Effector memory CD8-positive, alpha-beta T cell (primary cell): ENCODE measurements around the gene PGGHG.
"Not testable (repeated sequence)": the region's sequence is repeated elsewhere in the genome, so short reads cannot be mapped to it uniquely, and the experiment has no call there.

ENCODE experiments used
- ATAC-seq: fragments of 150-1000 bp; cut with Tn5 transposase; replicated peaks from 2 replicates; pipeline ENCODE4 v1.10.0; 2021; ENCODE audit warnings: mild to moderate bottlenecking, moderate library complexity
- DNase-seq, 3 experiments: peaks; one replicate each; pipeline ENCODE4 v3.0.0; 2021
- H3K27ac Mint-ChIP-seq, 2 donors: one replicate each; pipeline ENCODE4 v1.8.0; 2022; ENCODE audit warnings: mild to moderate bottlenecking in 2 of 2, mixed read lengths in 2 of 2, moderate library complexity in 2 of 2
- H3K27me3 Mint-ChIP-seq, 2 donors: one replicate each; pipeline ENCODE4 v1.8.0; 2022; ENCODE audit warnings: mixed read lengths in 2 of 2
- H3K36me3 Mint-ChIP-seq: one replicate; pipeline ENCODE4 v1.8.0; 2022; ENCODE audit warnings: mild to moderate bottlenecking, moderate library complexity, mixed read lengths; ENCODE audit not compliant: insufficient read depth
- H3K4me1 Mint-ChIP-seq, 2 donors: one replicate each; pipeline ENCODE4 v1.8.0; 2022; ENCODE audit warnings: low read depth in 2 of 2, mixed read lengths in 2 of 2
- H3K4me3 Mint-ChIP-seq, 2 donors: one replicate each; pipeline ENCODE4 v1.8.0; 2022; ENCODE audit warnings: mild to moderate bottlenecking in 2 of 2, mixed read lengths in 2 of 2, moderate library complexity in 2 of 2
- H3K9me3 Mint-ChIP-seq, 2 donors: one replicate each; pipeline ENCODE4 v1.8.0; 2022; ENCODE audit warnings: mixed read lengths in 2 of 2

The PGGHG gene

DNA sequence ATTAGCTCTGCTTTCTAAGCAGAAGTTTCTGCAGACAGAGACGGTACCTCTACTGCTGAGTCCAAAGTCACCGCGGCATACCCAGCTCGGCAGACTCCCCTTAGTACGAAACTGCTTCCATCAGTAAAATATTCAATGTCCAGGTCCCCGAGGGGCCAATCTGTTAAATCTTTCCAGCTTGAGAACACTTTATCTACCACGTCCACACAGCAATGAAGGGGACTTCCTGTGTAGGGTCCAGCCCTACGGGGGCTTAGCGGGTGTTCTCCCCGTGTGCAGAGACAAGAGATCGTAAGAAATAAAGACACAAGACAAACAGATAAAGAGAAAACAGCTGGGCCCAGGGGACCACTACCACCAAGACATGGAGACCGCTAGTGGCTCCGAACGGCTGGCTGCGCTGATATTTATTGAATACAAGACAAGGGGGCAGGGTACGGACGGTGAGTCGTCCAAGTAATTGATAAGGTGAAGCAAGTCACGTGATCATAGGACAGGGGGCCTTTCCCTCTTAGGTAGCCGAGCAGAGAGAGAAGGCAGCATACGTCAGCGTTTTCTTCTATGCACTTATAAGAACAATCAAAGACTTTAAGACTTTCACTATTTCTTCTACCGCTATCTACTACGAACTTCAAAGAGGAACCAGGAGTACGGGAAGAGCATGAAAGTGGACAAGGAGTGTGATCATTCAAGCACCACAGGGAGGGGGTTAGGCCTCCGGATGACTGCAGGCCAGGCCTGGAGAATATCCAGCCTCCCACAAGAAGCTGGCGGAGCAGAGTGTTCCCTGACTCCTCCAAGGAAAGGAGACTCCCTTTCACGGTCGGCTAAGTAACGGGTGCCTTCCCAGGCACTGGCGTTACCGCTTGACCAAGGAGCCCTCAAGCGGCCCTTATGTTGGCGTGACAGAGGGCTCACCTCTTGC lies 35.9 kb downstream of the PGGHG start:
- peak overlapping the region in 1 of 2 donors; percentile 36 for H3K4me3 Mint-ChIP-seq
- peaks cover 40 to 45% of the 10 kb centered on the region in 2 donors for H3K4me1 Mint-ChIP-seq
- not testable (repeated sequence) for H3K36me3 Mint-ChIP-seq, ATAC-seq, DNase-seq, H3K27me3 Mint-ChIP-seq, H3K9me3 Mint-ChIP-seq
- peak overlapping the region; percentile 38 to 84 for H3K27ac Mint-ChIP-seq

DNA sequence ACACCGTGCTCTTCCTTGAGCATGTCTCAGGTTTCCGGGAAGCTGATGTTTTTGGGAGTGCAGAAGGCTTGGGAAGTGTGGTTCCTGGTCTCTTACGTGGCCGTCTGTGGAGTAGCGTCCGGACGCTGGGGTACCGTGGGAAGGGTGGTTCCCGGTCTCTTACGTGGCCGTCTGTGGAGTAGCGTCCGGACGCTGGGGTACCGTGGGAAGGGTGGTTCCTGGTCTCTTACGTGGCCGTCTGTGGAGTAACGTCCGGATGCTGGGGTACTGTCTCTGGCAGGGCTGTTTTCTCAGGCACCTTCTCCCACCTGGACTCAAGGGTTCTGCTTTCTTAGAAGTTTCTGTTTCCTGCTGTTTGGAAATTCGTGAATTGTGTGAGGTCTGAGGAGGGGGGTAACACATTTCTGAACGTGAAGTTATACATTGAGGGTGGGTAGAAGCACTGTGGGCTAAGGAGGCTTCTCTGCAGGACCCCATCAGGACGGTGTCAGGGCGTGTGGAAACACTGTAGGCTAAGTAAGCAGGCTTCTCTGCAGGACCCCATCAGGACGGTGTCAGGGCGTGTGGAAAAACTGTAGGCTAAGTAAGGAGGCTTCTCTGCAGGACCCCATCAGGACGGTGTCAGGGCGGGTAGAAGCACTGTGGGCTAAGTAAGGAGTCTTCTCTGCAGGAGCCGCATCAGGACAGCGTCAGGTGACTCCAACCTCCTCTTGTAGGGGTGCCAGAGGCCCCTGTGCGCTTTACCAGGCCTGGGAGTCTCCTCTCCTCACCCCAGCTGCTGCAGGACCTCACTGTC lies 37.1 kb downstream of the PGGHG start:
- Mint-ChIP-seq H3K4me1 (peaks cover 43% of the 10 kb centered on the region in 2 donors), H3K9me3 (no peaks in the 10 kb centered on the region)
- ATAC-seq: no peak

DNA sequence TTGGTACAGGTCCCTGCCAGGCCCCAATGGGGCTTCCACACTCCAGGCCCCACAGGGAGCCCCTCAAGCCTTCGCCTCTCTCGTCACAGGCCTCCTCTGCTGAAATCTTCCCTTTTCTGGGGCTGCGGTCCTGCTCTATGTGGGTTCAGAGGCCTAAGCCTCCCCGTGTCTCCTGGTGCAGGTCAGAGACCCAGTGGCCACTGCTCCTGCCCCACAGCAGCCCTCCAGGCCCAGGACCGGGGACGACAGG lies 37.6 kb downstream of the PGGHG start:
- Mint-ChIP-seq H3K27me3 (no peaks in the 10 kb centered on the region), H3K27ac (peak overlapping the region; percentile 86 to 93), H3K9me3 (no peaks in the 10 kb centered on the region), H3K4me3 (peak overlapping the region; percentile 75 to 78), H3K36me3 (peaks cover 10% of the 10 kb centered on the region), H3K4me1 (peaks cover 48% of the 10 kb centered on the region in 2 donors)
- DNase-seq: no peak
- peak; percentile 6 for ATAC-seq

More for the DNA sequence above, 37.1 kb downstream of the PGGHG start:
- no peaks in the 10 kb centered on the region for H3K27me3 Mint-ChIP-seq
- no peak for DNase-seq
- H3K27ac Mint-ChIP-seq: peak overlapping the region; percentile 86 to 93
- H3K4me3 Mint-ChIP-seq: peak overlapping the region; percentile 75 to 78
- peaks cover 9% of the 10 kb centered on the region for H3K36me3 Mint-ChIP-seq

DNA sequence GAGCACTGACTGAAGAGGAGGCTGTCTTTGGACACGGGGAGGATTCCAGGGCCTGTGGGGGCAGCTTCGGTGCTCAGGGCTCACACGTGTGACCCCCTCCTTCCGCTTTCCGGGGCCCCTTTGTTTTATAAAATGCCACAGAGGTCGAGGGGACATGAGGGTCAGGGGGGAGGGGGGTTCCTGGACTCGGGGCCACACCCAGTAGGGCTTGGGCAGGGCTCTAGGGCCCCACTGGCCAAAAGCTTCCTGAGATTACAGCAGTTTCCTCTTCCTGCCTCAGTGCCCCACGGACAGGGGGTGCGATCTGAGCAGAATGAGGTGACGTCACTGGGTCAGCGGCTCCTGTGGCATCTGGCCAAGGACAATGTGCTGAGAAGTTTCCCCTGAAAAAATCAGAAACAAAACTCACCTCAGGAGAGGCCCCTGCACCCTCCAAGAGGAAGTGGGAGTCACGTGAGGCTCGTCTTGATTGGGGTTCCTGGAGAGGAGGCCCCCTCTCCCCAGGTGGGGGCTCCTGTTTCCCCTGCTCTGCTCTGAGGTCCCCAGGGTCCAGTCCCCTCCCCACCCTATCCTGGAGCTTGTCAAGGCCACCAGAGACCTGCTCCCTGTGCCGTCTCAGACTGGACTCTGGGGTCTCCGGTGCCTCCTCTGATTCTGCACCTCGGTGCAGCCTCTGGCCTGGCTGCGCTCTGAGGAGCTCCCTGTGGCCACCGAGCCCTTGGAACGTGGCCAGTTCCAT lies 38.1 kb downstream of the PGGHG start:
- Mint-ChIP-seq H3K36me3 (peaks cover 10% of the 10 kb centered on the region), H3K27ac (peak overlapping the region; percentile 86 to 93), H3K4me1 (peaks cover 50 to 52% of the 10 kb centered on the region in 2 donors), H3K9me3 (no peaks in the 10 kb centered on the region), H3K4me3 (peak overlapping the region; percentile 75 to 78), H3K27me3 (no peaks in the 10 kb centered on the region)
- ATAC-seq: peak; percentile 75
- peak; percentile 66 to 75 (median 73) for DNase-seq

DNA sequence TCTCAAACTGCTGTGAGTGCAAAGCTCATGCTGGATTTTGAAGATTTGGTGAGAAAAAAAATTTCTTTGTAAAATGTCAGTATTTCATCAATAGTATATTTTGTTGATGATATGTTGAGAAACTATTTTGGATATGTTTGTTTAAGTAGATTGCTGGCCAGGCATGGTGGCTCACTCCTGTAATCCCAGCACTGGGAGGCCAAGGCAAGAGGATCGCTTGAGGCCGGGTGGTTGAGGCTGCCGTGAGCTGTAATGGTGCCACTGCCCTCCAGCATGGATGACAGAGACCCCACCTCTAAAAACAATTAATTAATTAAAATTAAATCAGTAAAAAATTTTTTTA lies 38.6 kb downstream of the PGGHG start:
- H3K9me3 Mint-ChIP-seq: no peaks in the 10 kb centered on the region
- no peaks in the 10 kb centered on the region for H3K27me3 Mint-ChIP-seq
- H3K27ac Mint-ChIP-seq: peak overlapping the region; percentile 86 to 93
- no peak for DNase-seq
- peak overlapping the region; percentile 75 to 78 for H3K4me3 Mint-ChIP-seq
- peaks cover 10% of the 10 kb centered on the region for H3K36me3 Mint-ChIP-seq
- H3K4me1 Mint-ChIP-seq: peaks cover 51 to 56% of the 10 kb centered on the region in 2 donors
- ATAC-seq: no peak

DNA sequence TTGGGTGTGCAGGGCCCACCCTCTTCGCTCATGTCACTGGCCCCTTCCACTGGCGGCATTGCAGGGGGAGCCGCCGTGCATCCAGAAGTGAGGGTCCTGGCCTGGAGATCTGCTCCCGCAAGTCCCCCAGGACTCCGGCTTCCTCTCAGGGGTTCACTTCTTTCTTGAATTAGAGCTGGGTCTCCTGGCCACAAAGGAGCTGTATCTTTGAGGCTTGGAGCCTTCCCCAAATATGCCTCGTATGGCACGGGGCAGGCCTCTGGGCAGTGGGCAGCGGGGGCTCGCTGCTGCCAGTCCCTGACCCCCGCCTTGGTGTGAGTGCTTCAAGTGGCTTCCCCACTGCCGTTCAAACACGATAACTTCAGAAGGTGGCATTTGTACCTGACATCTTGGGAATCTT lies 39.1 kb downstream of the PGGHG start:
- H3K27me3 Mint-ChIP-seq: no peaks in the 10 kb centered on the region
- H3K4me1 Mint-ChIP-seq: peaks cover 55 to 61% of the 10 kb centered on the region in 2 donors
- ATAC-seq (no peak), DNase-seq (no peak)
- H3K4me3 Mint-ChIP-seq: no peak overlapping the region
- peak overlapping the region in 1 of 2 donors; percentile 93 for H3K27ac Mint-ChIP-seq
- H3K36me3 Mint-ChIP-seq: peaks cover 10% of the 10 kb centered on the region
- H3K9me3 Mint-ChIP-seq: no peaks in the 10 kb centered on the region

DNA sequence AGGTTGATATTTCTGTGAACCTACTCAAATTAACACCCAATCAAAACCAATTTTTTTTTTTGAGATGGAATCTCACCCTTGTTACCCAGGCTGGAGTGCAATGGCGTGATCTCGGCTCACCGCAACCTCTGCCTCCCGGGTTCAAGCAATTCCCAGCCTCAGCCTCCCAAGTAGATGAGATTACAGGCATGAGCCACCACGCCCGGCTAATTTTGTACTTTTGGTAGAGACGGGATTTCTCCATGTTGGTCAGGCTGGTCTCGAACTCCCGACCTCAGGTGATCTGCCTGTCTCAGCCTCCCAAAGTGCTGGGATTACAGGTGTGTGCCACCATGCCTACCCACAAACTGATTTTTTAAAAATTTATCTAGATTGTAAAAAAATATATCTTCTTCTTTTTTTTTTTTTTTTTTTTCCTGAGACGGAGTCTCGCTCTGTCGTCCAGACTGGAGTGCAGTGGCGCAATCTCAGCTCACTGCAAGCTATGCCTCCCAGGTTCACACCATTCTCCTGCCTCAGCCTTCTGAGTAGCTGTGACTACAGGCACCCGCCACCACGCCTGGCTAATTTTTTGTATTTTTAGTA lies 39.7 kb downstream of the PGGHG start:
- H3K4me1 Mint-ChIP-seq: peaks cover 58 to 63% of the 10 kb centered on the region in 2 donors
- not testable (repeated sequence) for ATAC-seq, H3K9me3 Mint-ChIP-seq, DNase-seq, H3K27me3 Mint-ChIP-seq
- H3K36me3 Mint-ChIP-seq: peaks cover 10% of the 10 kb centered on the region
- H3K4me3 Mint-ChIP-seq: peak overlapping the region in 1 of 2 donors; percentile 5
- peak overlapping the region in 1 of 2 donors; percentile 88 for H3K27ac Mint-ChIP-seq

DNA sequence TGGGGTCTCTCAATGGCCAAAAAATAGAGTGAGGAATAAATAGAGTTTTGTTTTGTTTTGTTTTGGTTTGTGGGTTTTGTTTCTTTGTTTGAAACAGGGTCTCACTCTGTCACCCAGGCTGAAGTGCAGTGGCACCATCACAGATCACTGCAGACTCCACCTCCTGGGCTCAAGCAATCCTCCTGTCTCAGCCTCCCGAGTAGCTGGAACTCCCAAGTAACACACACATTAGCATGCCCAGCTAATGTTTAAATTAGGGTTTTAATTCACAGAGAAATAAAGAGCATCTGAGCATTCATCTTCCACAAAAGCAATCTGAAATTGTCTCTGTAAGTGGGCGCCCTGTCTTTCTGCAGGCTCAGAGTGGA lies 40.9 kb downstream of the PGGHG start:
- Mint-ChIP-seq H3K27ac (peak overlapping the region; percentile 46 to 88), H3K27me3 (no peaks in the 10 kb centered on the region), H3K9me3 (no peaks in the 10 kb centered on the region), H3K36me3 (peaks cover 10% of the 10 kb centered on the region), H3K4me1 (peaks cover 53 to 58% of the 10 kb centered on the region in 2 donors), H3K4me3 (peak overlapping the region; percentile 52 to 82)
- DNase-seq (no peak), ATAC-seq (no peak)

DNA sequence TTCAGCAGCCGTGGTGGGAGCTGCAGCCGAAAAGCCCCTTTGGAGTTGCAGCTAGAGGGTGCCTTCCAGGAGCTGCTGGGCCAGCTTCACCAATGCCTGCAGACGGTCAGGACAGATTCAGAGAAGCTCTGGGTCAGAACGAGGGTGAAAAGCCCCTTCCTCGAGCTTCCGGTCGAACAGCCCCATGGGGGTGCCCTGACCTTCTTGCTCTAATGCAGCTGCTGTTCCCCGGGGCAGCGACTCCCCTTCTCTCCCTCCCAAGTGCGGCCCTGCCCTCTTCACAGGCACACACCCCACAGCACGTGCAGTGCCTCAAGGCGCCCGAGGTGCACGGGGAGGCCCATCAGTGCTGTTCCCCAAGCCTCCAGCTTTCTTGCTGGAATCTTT lies 41.4 kb downstream of the PGGHG start:
- DNase-seq: no peak
- H3K27me3 Mint-ChIP-seq: no peaks in the 10 kb centered on the region
- H3K27ac Mint-ChIP-seq: peak overlapping the region; percentile 46 to 88
- no peak for ATAC-seq
- H3K9me3 Mint-ChIP-seq: no peaks in the 10 kb centered on the region
- peaks cover 10% of the 10 kb centered on the region for H3K36me3 Mint-ChIP-seq
- H3K4me1 Mint-ChIP-seq: peaks cover 52 to 56% of the 10 kb centered on the region in 2 donors
- peak overlapping the region; percentile 78 to 82 for H3K4me3 Mint-ChIP-seq

DNA sequence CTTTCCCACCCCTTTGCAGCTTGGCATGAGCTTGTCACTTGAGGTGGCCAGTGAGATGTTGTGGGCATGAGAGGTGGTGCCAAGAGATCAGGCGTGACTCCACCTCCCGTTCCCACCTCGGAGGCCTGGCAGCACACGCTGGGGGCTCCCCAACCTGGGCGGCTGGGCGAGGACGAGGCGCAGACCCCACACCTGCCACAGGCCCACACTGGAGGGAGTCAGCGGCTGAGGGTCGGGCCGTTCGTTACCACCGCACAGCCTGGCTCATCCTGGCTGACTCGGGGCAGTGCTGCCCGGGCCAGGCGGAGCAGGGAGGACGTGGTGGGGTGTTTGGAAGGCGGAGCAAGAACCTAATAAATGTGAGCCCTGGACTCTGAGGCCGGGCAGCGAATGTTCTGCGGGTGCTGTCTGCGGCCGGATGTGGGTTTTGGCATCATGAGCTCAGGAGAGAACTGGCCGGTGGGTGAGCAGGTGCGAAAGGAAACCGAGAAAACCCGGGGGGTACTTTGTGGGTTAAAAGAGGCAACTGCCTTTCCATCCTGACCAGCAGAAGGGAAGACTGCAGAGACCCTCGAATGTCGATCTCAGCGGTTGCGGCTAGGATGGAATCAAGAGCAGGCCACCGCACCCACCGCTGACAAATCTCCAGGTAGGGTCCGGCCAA lies 41.9 kb downstream of the PGGHG start:
- H3K27ac Mint-ChIP-seq: peak overlapping the region in 1 of 2 donors; percentile 88
- peak overlapping the region; percentile 78 to 82 for H3K4me3 Mint-ChIP-seq
- H3K27me3 Mint-ChIP-seq: no peaks in the 10 kb centered on the region
- peak; percentile 16 for ATAC-seq
- no peaks in the 10 kb centered on the region for H3K9me3 Mint-ChIP-seq
- peaks cover 13% of the 10 kb centered on the region for H3K36me3 Mint-ChIP-seq
- DNase-seq: no peak
- H3K4me1 Mint-ChIP-seq: peaks cover 52 to 56% of the 10 kb centered on the region in 2 donors

DNA sequence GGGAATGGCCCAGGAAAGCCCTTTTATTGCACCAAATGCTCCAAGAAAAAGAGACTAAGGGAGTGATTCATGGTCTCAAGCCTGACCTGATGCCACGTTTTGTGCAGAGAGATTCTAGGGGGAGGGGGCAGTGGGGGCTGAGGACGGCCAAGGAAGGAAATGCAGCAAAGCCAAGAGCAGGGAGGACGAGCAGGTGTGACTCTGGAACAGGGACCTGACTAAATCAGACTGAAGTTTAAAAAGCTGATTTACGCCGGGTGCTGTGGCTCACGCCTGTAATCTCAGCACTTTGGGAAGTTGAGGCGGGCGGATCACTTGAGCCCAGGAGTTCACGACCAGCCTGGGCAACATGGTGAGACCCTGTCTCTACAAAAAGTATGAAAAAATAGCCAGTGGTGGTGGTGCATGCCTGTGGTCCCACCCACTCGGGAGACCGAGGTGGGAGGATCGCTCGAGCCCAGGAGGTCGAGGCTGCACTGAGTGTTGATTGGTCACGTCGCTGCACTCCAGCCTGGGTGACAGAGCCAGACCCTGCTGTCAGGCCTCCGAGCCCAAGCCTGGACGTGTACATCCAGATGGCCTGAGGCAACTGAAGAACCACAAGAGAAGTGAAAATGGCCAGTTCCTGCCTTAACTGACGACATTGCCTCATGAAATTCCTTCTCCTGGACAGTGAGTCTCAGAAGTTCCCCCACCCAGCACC lies 42.6 kb downstream of the PGGHG start:
- peaks cover 9% of the 10 kb centered on the region for H3K36me3 Mint-ChIP-seq
- H3K4me3 Mint-ChIP-seq: peak overlapping the region; percentile 78 to 82
- peak overlapping the region in 1 of 2 donors; percentile 88 for H3K27ac Mint-ChIP-seq
- H3K9me3 Mint-ChIP-seq: no peaks in the 10 kb centered on the region
- no peak for DNase-seq
- peaks cover 47 to 52% of the 10 kb centered on the region in 2 donors for H3K4me1 Mint-ChIP-seq
- no peak for ATAC-seq
- no peaks in the 10 kb centered on the region for H3K27me3 Mint-ChIP-seq
